ENCODE results near the gene DNAJB14. TPM values are rescaled to one million over a fixed set of nuclear protein-coding genes. Genes with fewer than 3 reads are reported as not detected.

Gene DNAJB14
- polyA plus RNA-seq, 1 of the 3 experiments (the other 2 are of a cell fraction): 23.8 TPM

DNA sequence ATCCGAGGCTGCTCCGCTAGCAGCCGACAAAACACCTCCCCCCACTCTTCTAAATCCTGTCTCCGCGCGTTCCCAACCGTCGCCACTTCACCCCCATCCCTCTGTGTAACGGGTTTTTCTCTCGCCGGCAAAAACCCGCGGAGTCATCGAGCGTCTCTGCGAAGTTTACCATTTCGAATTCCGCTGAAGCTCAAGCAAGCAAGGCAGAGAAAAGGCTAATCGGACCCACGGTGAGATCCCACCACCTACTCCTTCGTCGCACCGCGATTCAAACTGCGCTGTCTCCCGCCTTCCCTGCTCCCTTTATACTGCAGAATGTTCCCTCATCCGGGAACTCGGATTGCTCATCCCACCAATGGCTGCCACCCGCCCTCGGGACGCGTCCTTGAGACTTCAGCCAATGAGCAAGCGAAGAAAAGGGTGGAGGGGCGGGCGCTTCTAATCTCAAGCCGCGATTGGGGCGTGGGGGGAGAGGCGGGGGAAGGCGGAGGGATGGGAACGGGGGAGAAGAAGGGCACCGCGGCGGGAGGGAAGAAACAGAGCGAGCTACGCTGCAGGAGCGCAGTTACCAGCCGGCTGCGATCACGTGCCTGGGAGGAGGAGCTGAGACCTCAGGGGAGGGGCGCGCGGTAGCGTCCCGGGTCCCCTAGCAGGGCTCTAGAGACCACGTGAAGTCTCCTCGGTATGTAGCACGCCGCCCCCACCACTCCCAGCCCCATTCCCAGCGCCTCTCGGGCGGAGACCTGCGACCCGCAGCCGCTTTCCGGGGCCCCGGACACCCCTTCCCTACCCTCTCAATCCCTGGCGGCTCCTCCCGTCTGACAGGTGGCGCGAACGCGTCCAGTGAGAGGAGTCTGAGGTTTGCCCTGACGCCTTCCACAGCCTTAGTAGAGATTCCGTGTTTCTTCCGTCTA, 3.8 kb upstream of the DNAJB14 start, which contains the start of gene H2AZ1 (continued):
- TF ChIP-seq REST (IDR thresholded peaks at IDR 0.05; ENCODE audit: low read depth, low read length) (peak; percentile 26; the same call in 1 of the 2 replicates), FOXM1 (IDR thresholded peaks at IDR 0.05; ENCODE audit: low read depth) (no peak)

- peaks cover 24% of the 10 kb centered on the region in 2 experiments for H3K4me1 ChIP-seq (ENCODE audit: control insufficient read depth in 1 of 2, insufficient read depth in 2 of 2, low read depth in 1 of 2, low read length in 1 of 2)
- H3K9me2 ChIP-seq: no peaks in the 10 kb centered on the region
- ChIA-PET CTCF (interaction anchor here (0.5 to 3.5 kb wide), 19 partner anchors 9 to 1804 kb away, joined by 3 to 18 read pairs (median 3); partner anchors contain the start of genes LAMTOR3 and TRMT10A), POLR2A (interaction anchor here (1.0 to 1.5 kb wide), 4 partner anchors 10 to 64 kb away, joined by 3 to 9 read pairs (median 4); partner anchors contain the start of gene LAMTOR3)
- peaks cover 56% of the 10 kb centered on the region for H3K79me2 ChIP-seq (ENCODE audit: insufficient read depth)
- H2AFZ ChIP-seq (ENCODE audit: low read depth): no peak overlapping the region
- no peaks in the 10 kb centered on the region for H3K9me3 ChIP-seq
- DNase-seq: peak; percentile 80
- H3K9ac ChIP-seq: peak overlapping the region; percentile 92
- peak overlapping the region; percentile 76 to 78 for H3K4me3 ChIP-seq (ENCODE audit: low read depth in 2 of 2, low read length in 1 of 2)
- H3K36me3 ChIP-seq (replicated peaks in 1 of 2; ENCODE audit: control insufficient read depth in 1 of 2, insufficient read depth in 2 of 2, low read length in 1 of 2): peaks cover 15 to 20% of the 10 kb centered on the region in 2 experiments
- H3F3A ChIP-seq (replicated peaks; ENCODE audit: insufficient read depth): peaks cover 20% of the 10 kb centered on the region
- peak overlapping the region; percentile 80 to 97 for H3K27ac ChIP-seq (ENCODE audit: low read depth in 2 of 2, low read length in 1 of 2)
- peak overlapping the region; percentile 86 for H3K4me2 ChIP-seq
- peaks cover 26% of the 10 kb centered on the region for H4K20me1 ChIP-seq (ENCODE audit: insufficient read depth)
- WGBS (ENCODE audit: low lambda C conversion rate): under 1% methylated on average over 52 of the region's 98 CpGs
- no peaks in the 10 kb centered on the region for H3K27me3 ChIP-seq (ENCODE audit: insufficient read depth)
- no peak for TF ChIP-seq RXRA (IDR thresholded peaks at IDR 0.05; ENCODE audit: borderline replicate concordance, low read depth)
- TF ChIP-seq, protein P1, sequence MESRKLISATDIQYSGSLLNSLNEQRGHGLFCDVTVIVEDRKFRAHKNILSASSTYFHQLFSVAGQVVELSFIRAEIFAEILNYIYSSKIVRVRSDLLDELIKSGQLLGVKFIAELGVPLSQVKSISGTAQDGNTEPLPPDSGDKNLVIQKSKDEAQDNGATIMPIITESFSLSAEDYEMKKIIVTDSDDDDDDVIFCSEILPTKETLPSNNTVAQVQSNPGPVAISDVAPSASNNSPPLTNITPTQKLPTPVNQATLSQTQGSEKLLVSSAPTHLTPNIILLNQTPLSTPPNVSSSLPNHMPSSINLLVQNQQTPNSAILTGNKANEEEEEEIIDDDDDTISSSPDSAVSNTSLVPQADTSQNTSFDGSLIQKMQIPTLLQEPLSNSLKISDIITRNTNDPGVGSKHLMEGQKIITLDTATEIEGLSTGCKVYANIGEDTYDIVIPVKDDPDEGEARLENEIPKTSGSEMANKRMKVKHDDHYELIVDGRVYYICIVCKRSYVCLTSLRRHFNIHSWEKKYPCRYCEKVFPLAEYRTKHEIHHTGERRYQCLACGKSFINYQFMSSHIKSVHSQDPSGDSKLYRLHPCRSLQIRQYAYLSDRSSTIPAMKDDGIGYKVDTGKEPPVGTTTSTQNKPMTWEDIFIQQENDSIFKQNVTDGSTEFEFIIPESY (IDR thresholded peaks at IDR 0.05; ENCODE audit: borderline replicate concordance, low read depth): no peak
- TF ChIP-seq FOXM1 (IDR thresholded peaks at IDR 0.05; ENCODE audit: low read depth): no peak
- peak; percentile 66; the same call in 1 of the 2 replicates for TF ChIP-seq RCOR1 (IDR thresholded peaks at IDR 0.05; ENCODE audit: low read length)
- TF ChIP-seq REST (IDR thresholded peaks at IDR 0.05; ENCODE audit: low read depth, low read length): peak; percentile 18; the same call in 1 of the 2 replicates
- no peak for TF ChIP-seq GABPA (IDR thresholded peaks at IDR 0.05; ENCODE audit: low read depth)
- no peak for TF ChIP-seq TAF1 (IDR thresholded peaks at IDR 0.05; ENCODE audit: borderline replicate concordance, low read depth, low read length)
- peak; percentile 70 for TF ChIP-seq MXI1 (IDR thresholded peaks at IDR 0.05; ENCODE audit: low read depth, low read length)
- TF ChIP-seq TCF12 (IDR thresholded peaks at IDR 0.05): no peak
- TF ChIP-seq SMC3 (IDR thresholded peaks at IDR 0.05; ENCODE audit: low read depth, low read length): peak; percentile 58
- TF ChIP-seq, protein P2, sequence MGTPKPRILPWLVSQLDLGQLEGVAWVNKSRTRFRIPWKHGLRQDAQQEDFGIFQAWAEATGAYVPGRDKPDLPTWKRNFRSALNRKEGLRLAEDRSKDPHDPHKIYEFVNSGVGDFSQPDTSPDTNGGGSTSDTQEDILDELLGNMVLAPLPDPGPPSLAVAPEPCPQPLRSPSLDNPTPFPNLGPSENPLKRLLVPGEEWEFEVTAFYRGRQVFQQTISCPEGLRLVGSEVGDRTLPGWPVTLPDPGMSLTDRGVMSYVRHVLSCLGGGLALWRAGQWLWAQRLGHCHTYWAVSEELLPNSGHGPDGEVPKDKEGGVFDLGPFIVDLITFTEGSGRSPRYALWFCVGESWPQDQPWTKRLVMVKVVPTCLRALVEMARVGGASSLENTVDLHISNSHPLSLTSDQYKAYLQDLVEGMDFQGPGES (IDR thresholded peaks at IDR 0.05; ENCODE audit: low read depth, low read length): no peak
- no peak for TF ChIP-seq MEF2A (IDR thresholded peaks at IDR 0.05; ENCODE audit: borderline replicate concordance, low read depth)
These were observed 2.9 kb upstream of the DNAJB14 start for GRCh38 chr4:99949034-99949998.

All from SK-N-SH (cell line).